ENCODE results near the gene DGKQ.

GRCh38 chr4:986428-986878, 13.1 kb upstream of the DGKQ start:
- no peak for TF ChIP-seq REST (IDR thresholded peaks at IDR 0.05; ENCODE audit: insufficient replicate concordance, low read depth)
- TF ChIP-seq POLR2AphosphoS5 (IDR thresholded peaks at IDR 0.05; ENCODE audit: low read depth) = no peak
- no peak for TF ChIP-seq CTCF (IDR thresholded peaks at IDR 0.05; ENCODE audit: insufficient read depth, low read length)

Measured in HL-60 (cell line).